GM12872 (cell line): ENCODE measurements around the gene SPATA6.

Source experiments
- CTCF ChIP-seq: IDR thresholded peaks from 3 replicates; pipeline ENCODE4 v1.5.1; 2011; ENCODE audit warnings: low read depth, mild to moderate bottlenecking, low read length, moderate library complexity; ENCODE audit not compliant: insufficient read depth

The SPATA6 gene

GRCh38 chr1:48495166-48495565 is 23.2 kb upstream of the SPATA6 start:
- no peak for TF ChIP-seq CTCF

- no peak for TF ChIP-seq CTCF
Measured at GRCh38 chr1:48493970-48494769, 22.2 kb upstream of the SPATA6 start.

GRCh38 chr1:48493041-48493440 is 21.0 kb upstream of the SPATA6 start:
- TF ChIP-seq CTCF: no peak

GRCh38 chr1:48492392-48492791 is 20.4 kb upstream of the SPATA6 start:
- no peak for TF ChIP-seq CTCF

- TF ChIP-seq CTCF: no peak
Measured at GRCh38 chr1:48488721-48489120, 16.7 kb upstream of the SPATA6 start.

- TF ChIP-seq CTCF: no peak
Measured at GRCh38 chr1:48480504-48480903, 8.5 kb upstream of the SPATA6 start.

GRCh38 chr1:48472638-48473037 is 634 bp upstream of the SPATA6 start:
- no peak for TF ChIP-seq CTCF
